RWPE1 (cell line): Measurements from ENCODE around the gene GPHA2.

Experiments
- CTCF ChIA-PET: fragments of 350-600 bp; sonication (Branson Sonifier 250); formaldehyde crosslinking; extraction: SDS; loops from one replicate; lab custom pipeline; 2021; lab: Yijun Ruan, JAX
- POLR2A ChIA-PET: fragments of 400-600 bp; formaldehyde crosslinking; extraction: SDS; loops from one replicate; lab custom pipeline; 2020; ENCODE audit warnings: antibody characterized with exemption; ENCODE audit not compliant: low non-redundant PET; lab: Yijun Ruan, JAX
- DNase-seq: peaks from one replicate; pipeline ENCODE4 v3.0.0; 2012; ENCODE audit warnings: low spot score
- H3K27ac ChIP-seq: fragments of 450-650 bp; 2 replicates; pipeline ENCODE4 v1.5.1; 2017
- TF ChIP-seq, protein P1 (sequence below): fragments of 450-650 bp; conservative IDR thresholded peaks from 2 replicates; pipeline ENCODE4 v1.5.1; 2017; ENCODE audit warnings: low read depth, mild to moderate bottlenecking

GPHA2 gene

DNA sequence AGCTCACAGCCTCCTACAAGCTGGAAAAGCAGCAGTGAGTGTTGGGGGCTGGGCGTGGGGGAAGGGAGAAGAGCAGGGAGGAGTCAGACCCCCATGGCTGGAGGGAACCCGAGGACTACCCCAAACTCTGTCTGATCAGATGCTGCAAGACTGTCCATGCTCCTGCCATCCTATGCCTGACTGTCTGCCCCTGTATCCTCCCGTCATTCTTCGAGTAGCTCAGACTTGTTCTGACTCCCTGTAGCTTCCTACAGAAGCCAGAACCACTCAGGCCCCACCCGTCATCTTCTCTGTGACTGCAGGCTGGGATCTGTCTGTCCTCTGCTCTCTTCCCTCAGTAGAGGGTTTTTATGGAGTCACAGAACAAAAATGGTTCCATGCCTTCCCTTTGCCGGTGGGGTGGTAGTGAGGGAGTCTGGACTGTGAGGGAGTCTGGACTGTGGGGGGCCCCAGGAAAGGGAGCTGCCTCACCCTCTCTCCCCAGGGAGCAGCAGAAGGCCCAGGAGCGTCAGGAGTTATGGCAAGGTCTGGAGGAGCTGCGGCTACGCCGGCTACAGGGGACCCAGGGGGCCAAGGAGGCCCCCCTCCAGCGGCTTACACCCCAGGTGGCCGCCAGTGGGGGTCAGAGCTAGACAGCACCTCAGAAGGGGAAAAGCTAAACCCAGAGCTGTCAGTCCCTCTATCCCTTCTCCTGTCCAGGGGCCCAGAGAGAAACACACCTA lies 2.3 kb downstream of the GPHA2 start:
- TF ChIP-seq, protein P1, sequence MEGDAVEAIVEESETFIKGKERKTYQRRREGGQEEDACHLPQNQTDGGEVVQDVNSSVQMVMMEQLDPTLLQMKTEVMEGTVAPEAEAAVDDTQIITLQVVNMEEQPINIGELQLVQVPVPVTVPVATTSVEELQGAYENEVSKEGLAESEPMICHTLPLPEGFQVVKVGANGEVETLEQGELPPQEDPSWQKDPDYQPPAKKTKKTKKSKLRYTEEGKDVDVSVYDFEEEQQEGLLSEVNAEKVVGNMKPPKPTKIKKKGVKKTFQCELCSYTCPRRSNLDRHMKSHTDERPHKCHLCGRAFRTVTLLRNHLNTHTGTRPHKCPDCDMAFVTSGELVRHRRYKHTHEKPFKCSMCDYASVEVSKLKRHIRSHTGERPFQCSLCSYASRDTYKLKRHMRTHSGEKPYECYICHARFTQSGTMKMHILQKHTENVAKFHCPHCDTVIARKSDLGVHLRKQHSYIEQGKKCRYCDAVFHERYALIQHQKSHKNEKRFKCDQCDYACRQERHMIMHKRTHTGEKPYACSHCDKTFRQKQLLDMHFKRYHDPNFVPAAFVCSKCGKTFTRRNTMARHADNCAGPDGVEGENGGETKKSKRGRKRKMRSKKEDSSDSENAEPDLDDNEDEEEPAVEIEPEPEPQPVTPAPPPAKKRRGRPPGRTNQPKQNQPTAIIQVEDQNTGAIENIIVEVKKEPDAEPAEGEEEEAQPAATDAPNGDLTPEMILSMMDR = no peak

DNA sequence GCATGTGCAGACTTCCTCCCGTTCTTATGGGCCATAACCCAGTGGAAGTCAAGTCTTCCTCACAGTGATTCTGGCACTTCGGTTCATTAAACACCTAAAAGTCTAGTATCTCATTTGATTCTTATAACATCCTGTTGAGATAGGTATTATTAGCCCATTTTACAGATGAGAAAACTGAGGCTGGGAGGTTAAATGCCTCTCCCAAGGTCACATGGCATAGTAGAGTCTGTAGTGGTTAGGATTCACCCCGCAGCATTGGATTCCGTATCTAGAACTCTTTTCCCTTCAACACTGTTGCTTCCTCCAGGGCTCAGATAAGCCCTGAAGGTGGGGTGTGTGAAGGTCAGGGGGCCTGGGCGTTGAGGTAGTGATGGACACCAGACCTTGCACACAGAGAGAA lies 3.4 kb downstream of the GPHA2 start:
- CTCF ChIA-PET = no interaction called here

More for the DNA sequence above, 2.3 kb downstream of the GPHA2 start:
- POLR2A ChIA-PET = no interaction called here
- CTCF ChIA-PET = no interaction called here
- DNase-seq = no peak
- peak overlapping the region; percentile 53 for H3K27ac ChIP-seq

DNA sequence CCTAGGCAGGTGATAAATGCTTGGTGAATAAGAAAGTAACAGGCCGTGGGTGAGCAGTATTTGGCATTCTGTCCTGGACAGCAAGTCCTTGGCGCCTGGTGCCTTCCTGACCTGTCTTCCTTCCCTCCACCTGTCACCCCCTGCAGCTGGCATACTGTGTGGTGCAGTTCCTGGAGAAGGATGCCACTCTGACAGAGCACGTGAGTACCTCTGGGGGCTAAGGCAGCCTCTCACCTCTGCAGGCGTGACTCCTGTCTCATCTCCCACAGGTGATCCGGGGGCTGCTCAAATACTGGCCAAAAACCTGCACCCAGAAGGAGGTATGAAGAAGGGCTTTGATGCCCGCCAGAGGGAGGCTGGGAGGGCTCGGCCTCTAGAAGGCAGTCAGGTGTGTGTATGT lies 4.4 kb downstream of the GPHA2 start:
- POLR2A ChIA-PET = interaction anchor here (0.8 kb wide), 1 partner anchor 32 kb away, joined by 3 read pairs; no protein-coding TSS in a partner anchor

More for the DNA sequence above, 3.4 kb downstream of the GPHA2 start:
- TF ChIP-seq, protein P1 = no peak
- H3K27ac ChIP-seq = peak overlapping the region; percentile 53
- POLR2A ChIA-PET = no interaction called here
- DNase-seq = no peak

DNA sequence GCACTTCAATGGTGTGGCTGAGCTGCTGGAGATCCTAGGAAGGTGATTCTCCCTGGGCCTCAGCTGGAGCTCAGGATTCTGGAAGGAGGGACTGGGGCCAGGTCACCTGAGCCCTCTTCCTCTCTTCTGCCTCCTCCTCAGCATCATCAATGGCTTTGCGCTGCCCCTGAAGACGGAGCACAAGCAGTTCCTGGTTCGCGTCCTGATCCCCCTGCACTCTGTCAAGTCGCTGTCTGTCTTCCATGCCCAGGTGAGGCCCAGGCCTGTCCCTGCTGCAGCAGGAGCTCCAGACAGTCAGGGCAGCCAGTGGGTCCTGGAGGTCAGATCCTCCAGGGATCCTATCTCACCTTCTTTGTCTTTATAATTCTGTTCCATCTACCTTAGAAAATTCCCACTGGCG lies 5.4 kb downstream of the GPHA2 start:
- no peak for DNase-seq
- TF ChIP-seq, protein P1 = no peak
- CTCF ChIA-PET = interaction anchor here (1.1 to 1.3 kb wide), 2 partner anchors 83 to 84 kb away, joined by 3 read pairs; partner anchors contain the start of gene ARL2
- POLR2A ChIA-PET = no interaction called here
- no peak overlapping the region for H3K27ac ChIP-seq

More for the DNA sequence above, 4.4 kb downstream of the GPHA2 start:
- CTCF ChIA-PET = interaction anchor here (1.3 kb wide), 1 partner anchor 82 kb away, joined by 3 read pairs; no protein-coding TSS in a partner anchor
- no peak for DNase-seq
- H3K27ac ChIP-seq = no peak overlapping the region
- TF ChIP-seq, protein P1 = no peak

DNA sequence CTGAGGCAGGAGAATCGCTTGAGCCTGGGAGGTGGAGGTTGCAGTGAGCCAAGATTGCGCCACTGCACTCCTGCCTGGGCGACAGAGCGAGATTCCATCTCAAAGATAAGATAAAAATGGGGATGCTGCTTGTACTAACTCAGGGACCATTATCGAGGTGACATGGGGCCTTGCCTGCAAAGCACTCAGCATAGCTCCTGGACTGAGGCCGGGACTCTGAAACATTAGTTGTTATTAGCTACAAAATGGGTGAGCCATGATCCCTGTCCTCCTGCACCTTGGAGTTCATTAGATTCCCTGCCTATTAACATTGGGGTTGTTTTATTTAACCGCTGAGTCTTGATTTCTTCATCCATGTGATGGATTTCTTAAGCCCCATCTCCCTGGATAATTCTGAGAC lies 6.1 kb downstream of the GPHA2 start:
- ChIA-PET POLR2A (no interaction called here), CTCF (interaction anchor here (0.6 to 1.1 kb wide), 2 partner anchors 50 to 84 kb away, joined by 3 read pairs; partner anchors contain the start of gene ARL2)
- no peak overlapping the region for H3K27ac ChIP-seq
- no peak for DNase-seq
- TF ChIP-seq, protein P1 = no peak

DNA sequence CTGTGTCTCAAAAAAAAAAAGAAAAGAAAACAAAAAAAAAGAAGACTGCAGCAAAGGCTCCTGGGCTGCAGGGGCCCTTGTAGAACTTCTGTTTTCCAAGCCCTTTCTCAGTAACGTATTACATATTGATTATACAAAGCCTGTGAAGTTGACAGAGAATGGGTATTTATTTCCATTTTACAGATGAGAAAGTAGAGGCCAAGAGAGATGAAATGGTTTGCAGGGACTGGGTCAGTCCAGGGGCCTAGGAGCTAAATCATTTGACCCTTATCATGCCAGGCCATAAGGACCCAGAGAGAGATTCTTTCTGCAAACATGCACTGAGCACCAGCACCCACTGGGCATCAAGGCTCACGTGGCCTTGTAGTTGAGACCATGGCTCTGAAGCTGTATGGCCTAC lies 6.7 kb downstream of the GPHA2 start:
- no peak for DNase-seq
- TF ChIP-seq, protein P1 = no peak
- ChIA-PET CTCF (interaction anchor here (0.6 kb wide), 1 partner anchor 19 kb away, joined by 3 read pairs; no protein-coding TSS in a partner anchor), POLR2A (no interaction called here)
- H3K27ac ChIP-seq = no peak overlapping the region
